HG03108 (cell line): ENCODE data around the gene SMIM21.

Experiments
- ATAC-seq: cut with Tn5 transposase; IDR thresholded peaks from one replicate; pipeline ENCODE4 v1.9.1; 2021; ENCODE audit warnings: moderate library complexity; ENCODE audit not compliant: unreplicated experiment

SMIM21 gene

GRCh38 chr18:75428490-75428889 is 987 bp upstream of the SMIM21 start:
- ATAC-seq, result no peak

DNA sequence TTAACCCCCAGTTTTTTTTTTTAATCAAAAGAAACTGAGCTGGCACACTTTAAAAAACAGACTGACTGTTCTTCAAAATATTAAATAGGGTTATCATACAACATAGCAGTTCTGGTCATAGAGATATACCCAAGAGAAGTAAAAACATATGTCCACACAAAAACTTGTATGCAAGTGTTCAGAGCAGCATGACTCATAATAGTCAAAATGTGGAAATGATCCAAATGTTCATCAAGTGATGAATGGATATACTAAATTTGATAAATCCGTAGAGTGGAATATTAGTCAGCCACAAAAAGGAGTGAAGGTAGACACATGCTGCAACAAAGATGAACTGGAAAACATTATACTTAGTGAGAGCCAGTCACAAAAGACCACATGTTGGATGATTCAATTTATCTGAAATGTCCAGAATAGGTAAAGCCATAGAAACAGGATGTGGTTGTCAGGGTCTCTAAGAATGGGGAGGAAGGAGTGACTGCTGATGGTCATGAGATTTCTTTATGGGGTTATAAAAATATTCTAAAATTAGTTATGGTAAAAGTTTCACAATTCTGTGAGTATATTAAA is 5.1 kb downstream of the SMIM21 start:
- ATAC-seq, result no peak

- ATAC-seq, result no peak
Observed at GRCh38 chr18:75421656-75422055, 5.8 kb downstream of the SMIM21 start.

DNA sequence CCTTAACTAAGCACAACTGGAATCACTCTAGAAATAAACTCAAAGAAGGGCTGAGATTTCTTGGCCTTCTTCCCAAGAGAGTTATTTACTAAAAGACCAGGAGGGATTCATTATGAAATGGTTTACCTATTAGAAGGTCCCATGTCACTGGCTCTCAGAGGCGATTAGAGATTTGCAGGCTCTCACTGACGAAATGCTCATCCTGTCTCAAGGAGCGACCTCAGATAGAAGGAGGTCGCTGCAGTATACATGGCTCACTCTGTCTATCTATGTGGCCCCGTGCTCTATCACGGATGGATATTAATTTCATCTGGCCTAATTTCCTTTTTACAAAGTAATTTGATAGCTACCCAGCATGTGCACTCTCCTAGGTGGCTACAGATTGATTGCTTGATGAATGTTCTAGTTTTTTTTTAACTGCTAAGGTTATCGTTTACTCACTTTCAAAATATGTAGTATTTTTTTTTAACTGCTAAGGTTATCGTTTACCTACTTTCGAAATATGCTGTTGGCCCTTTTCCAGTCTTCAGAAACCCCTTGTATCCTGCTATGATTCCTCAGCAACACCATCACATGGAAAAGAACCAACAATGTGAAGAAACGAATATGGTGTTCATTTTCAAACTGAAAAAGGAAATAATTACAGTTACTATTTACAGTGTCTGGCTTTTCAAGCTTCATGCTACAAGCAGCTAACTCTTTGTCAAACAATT is 9.1 kb downstream of the SMIM21 start:
- ATAC-seq, result no peak

DNA sequence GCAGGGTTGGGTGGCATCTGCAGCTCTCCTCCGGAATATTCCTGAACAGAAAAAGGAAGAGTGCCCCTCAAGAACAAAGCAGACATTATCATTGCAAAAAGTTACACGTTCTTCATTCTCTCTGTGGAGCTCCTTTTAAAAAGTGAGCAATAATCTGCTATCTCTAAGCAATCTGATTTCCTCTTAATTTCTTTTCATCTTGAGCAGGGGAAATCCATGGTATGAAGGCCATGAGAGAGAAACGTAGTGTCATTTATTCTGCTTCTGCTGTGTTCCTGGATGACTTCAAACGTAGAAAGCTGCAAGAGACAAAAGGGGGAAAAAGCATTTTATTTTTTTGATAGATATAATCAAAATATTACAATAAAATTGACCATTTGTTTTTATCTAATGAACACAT is 16.9 kb downstream of the SMIM21 start:
- no peak for ATAC-seq

- ATAC-seq, result no peak
Observed at GRCh38 chr18:75409806-75410205, 17.7 kb downstream of the SMIM21 start.

- no peak for ATAC-seq
Observed at GRCh38 chr18:75408554-75409506, 18.7 kb downstream of the SMIM21 start.

GRCh38 chr18:75407468-75408437 is 19.8 kb downstream of the SMIM21 start:
- ATAC-seq, result no peak

GRCh38 chr18:75406491-75407445 is 20.7 kb downstream of the SMIM21 start:
- ATAC-seq, result no peak

GRCh38 chr18:75405351-75405750 is 22.2 kb downstream of the SMIM21 start:
- ATAC-seq, result no peak

- ATAC-seq, result no peak
Observed at GRCh38 chr18:75400366-75400765, 27.1 kb downstream of the SMIM21 start.

DNA sequence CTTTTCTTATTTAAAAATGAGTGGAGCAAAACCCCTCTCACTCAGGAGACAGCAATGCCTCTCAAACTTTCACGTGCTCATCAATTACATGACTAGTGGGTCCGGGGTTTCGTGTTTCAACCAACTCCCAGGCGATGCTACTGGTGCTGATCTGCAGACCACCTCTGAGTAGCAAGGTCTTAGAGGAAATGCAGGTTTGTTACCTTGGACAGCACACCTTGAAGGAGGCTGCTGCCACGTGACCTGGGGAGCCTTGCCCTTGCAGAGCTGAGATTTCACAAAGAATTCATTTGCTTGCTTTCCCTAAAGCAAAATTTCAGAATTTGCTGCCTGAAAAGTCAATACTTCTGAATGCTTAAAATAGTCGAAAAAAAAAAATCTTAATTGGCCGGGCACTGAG is 32.4 kb downstream of the SMIM21 start:
- no peak for ATAC-seq

GRCh38 chr18:75393721-75394120 is 33.8 kb downstream of the SMIM21 start:
- ATAC-seq, result no peak

DNA sequence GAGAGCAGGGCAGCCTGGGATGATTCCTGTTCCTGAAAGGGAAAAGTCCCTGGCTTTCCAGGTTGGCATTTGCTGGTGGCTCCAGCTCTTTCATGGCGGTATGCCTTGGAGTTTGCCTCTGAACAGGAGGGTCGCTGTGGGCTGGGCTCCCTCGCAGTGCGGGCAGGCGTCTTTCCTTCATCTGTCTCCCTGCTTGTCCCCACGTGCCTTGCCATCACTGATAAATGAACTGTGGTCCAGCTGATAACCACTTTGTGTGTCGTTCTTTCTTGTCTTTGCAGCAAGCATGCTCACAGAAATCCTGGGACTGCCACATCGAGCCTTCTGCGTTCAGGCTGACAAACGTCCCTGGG is 35.3 kb downstream of the SMIM21 start:
- no peak for ATAC-seq

DNA sequence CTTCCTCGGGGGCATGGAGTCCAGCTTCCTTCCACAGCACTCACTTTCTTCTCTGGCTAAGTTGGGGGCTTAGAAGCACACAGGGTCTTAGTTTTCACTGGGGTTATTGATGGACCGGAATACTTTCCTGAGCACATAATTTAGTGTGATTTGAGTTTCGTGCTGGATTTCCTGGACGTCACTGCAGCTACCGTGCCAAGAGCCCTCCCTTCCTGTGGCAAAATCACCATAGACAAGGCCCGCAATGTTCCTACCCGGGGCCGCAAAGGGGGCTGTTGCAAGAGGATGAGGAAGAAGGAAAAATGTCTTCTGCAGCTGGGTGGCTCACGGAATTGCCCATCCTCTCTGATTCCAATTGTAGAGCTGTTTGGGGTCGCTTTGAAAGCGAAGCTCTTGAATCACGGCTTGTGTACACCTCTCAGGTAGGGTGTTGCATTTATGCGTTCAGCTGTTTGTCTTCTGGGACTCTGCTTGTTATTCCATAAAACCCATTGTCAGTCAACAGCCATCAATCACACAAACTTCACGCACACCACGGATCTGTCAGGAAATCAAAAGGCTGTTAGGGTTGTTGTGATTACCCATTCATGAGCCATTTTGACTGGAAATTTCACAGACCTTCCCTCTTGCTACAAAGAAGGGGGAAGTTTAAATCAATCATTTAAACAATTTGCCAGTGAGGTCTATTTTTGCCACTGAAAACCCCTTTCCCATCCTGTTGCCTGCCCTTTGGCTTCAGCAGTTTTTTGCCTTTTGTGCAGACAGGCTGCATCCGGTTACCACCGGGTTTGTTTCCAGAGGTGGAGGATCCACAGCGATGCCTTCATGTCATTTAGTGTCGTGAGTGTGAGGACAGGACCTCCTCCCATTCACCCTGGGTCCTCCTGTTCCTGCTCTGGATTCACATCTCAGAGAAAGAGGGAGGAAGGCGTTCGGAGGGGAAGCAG is 36.0 kb downstream of the SMIM21 start:
- no peak for ATAC-seq

- ATAC-seq, result no peak
Observed at GRCh38 chr18:75390854-75391253, 36.6 kb downstream of the SMIM21 start.

GRCh38 chr18:75384144-75384543 is 43.4 kb downstream of the SMIM21 start:
- no peak for ATAC-seq
